GM12864 (cell line): Measurements from ENCODE around the gene NCBP3.
A peak's percentile ranks its signal among the peaks of the same experiment; 100 is the strongest.

Experiments used
- DNase-seq: peaks from one replicate; pipeline ENCODE4 v3.0.0-alpha.2; 2011; ENCODE audit warnings: low read depth
- H3K4me3 ChIP-seq: 2 replicates; pipeline ENCODE4 v1.5.1; 2011; ENCODE audit warnings: mild to moderate bottlenecking, low read depth, low read length, control low read depth
- TF ChIP-seq, protein P1 (sequence below): IDR thresholded peaks from 2 replicates; pipeline ENCODE4 v1.5.1; 2011; ENCODE audit warnings: low read depth, mild to moderate bottlenecking, moderate library complexity, low read length, control low read depth, inconsistent platforms; ENCODE audit errors: missing control alignments

The NCBP3 gene

DNA sequence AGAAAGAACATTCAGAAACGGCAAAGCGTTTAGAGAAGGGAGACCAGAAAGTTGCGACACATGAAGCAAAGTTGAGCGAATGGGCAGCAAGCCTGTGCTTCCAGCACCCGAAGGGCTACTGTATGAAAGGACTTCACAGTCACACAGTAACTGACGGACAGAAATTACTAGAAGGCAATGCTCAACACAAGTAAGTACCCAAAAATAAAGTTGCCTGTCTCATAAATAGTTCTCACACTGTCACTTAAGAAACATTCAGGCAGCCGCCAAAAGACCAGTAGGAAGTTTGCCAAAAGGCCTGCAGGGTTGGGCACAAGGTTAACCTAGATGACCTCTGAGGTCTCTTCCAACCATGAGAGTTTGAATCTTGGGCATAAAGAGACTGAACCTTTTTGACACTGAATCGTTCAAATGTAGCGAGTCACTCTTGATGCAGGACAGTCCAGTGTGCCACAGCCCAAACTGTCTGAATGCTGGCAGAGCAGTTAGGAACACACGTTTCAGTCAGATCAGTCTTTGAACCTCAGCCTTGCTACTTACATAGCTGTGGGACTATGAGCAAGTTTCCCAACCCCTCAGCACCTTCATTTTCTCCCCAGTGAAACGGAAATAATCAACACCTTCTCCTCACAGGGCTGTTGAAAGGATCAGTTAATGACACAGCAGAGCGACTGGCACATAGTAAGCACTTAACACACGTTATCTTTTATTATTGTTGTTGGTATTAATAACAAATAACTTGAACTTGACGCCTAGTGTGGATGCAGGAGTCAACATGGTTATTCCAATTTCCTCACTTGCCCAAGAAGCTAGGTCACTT is 10.4 kb downstream of the NCBP3 start:
- H3K4me3 ChIP-seq, result no peak overlapping the region
- DNase-seq, result no peak
- TF ChIP-seq, protein P1, sequence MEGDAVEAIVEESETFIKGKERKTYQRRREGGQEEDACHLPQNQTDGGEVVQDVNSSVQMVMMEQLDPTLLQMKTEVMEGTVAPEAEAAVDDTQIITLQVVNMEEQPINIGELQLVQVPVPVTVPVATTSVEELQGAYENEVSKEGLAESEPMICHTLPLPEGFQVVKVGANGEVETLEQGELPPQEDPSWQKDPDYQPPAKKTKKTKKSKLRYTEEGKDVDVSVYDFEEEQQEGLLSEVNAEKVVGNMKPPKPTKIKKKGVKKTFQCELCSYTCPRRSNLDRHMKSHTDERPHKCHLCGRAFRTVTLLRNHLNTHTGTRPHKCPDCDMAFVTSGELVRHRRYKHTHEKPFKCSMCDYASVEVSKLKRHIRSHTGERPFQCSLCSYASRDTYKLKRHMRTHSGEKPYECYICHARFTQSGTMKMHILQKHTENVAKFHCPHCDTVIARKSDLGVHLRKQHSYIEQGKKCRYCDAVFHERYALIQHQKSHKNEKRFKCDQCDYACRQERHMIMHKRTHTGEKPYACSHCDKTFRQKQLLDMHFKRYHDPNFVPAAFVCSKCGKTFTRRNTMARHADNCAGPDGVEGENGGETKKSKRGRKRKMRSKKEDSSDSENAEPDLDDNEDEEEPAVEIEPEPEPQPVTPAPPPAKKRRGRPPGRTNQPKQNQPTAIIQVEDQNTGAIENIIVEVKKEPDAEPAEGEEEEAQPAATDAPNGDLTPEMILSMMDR, result no peak

DNA sequence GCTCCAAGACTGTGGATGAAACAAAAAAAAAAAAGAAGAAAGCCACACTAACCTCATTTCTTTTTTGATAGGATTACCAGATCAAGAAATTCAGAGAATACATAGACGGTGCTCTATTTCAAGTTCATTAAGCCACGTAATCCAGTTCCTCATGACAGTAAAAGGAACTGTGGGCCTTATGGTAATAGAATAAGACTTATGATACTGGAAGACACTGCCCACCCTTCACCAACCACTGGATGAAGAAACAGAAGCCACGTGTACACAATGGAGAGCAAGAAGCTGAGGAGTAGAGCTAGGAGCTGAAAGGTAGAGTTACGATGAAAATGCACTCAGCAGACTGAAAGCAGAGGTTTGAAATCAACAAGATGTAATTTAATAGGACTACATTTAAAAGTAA is 11.2 kb downstream of the NCBP3 start:
- no peak overlapping the region for H3K4me3 ChIP-seq
- no peak for DNase-seq
- TF ChIP-seq, protein P1, result no peak

DNA sequence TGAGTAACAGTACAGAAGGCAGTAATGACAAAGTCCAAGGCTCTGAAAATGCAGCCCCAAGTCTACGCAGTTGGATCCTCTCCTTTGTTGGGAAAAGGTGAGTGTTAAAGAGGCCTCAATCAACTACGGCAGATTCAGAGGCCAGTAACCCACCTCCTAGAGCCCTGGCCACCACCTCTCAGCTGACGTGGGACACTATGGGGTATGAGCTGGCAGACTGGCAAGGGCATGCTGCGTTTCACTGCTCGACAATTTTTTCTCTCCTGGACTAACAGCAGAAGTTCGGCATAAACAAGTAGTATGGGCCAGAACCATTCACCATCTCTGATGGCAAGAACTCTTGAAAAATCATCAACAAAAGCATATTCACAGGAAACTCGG is 17.2 kb downstream of the NCBP3 start:
- DNase-seq, result no peak
- no peak overlapping the region for H3K4me3 ChIP-seq
- TF ChIP-seq, protein P1, result no peak

DNA sequence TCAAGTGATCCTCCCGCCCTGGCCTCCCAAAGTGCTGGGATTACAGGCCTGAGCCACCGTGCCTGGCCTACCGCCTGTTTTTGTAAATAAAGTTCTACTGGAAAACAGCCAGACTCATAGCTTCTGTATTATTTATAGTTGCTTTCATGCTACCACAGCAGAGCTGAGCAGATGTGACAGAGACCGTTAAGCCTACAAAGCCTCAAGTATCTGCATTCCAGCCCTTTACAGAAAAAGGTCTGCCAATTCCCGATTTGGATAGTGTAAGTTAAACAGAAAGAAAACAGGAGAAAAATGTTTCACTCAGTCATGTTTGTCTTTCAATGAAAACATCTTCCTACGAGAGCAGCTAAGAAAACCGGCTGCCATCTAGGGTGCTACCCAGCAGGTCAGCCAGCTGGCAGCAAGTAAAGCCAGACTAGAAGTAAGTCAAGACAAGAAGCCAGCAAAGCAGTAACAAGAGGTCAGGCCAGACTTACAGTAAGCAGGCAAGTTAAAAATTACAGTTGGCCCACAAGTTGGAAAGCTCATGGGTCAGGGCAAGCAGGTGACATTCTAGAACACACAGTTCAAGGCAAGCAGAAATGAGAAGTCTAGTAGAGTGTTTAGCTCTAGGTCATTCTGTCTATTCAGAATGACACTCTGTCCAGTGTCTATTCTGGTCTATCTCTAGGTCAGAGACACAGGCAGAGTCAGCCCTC is 17.7 kb downstream of the NCBP3 start:
- no peak overlapping the region for H3K4me3 ChIP-seq
- DNase-seq, result no peak
- TF ChIP-seq, protein P1, result no peak

DNA sequence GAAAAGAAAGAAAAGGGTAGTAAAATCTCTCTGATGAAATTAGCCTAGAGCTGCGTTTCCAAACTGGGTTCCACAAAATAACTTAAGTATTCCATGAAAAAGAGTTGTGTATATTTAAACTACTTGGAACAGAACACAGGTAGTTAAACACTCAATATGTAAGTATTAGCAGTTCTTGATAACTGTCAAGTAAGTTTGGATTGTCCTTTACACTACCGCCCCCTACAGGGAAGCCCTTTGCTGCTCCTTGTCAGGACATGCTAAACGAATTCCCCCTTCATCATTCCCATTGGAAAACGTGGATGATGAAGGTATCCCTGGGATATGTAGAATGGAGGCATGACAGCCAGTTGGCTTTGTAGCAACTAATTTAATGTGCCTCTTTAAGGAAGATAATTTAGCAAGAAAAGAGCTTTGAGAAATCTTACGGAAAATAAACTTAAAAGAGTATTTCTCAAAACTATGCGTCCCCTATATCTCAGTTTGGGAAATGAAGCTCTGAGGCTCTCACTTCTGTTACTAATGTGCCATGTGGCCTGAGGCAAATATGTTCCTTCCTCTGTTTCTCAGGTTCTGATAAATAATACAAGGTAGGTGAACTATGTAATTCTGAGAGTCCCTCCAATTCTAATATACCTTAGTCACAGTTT is 18.8 kb downstream of the NCBP3 start:
- TF ChIP-seq, protein P1, result peak; percentile 88
- DNase-seq, result no peak
- H3K4me3 ChIP-seq, result no peak overlapping the region

DNA sequence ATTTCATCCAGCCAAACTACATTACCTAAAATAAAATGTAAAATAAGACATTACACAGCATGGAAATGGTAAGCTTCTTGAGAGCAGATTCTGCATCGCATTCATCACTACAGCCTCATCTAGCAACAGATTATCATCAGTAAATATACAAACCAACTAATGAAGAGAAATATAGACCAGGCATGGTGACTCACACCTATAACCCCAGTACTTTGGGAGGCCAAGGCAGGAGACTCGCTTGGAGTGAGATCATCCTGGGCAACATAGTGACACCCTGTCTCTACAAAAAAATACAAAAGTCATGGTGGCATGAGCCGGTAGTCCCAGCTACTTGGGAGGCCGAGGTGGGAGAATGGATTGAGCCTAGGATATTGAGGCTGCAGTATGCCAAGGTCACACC is 19.9 kb downstream of the NCBP3 start:
- TF ChIP-seq, protein P1, result no peak
- no peak for DNase-seq
- no peak overlapping the region for H3K4me3 ChIP-seq
